MM.1S (cell line): Measurements from ENCODE around the gene HTR1A.

ENCODE experiments used
- DNase-seq: peaks from one replicate; pipeline ENCODE4 v3.0.0-alpha.2; 2015
- H2AFZ ChIP-seq: fragments of 300-600 bp; sonication (generic); 2 replicates; pipeline ENCODE4 v1.6.0; 2016; ENCODE audit warnings: antibody characterized with exemption, low read length
- H3F3A ChIP-seq: fragments of 300-600 bp; sonication (generic); 2 replicates; pipeline ENCODE4 v1.6.1; 2016; ENCODE audit warnings: mild to moderate bottlenecking, antibody characterized with exemption, low read length, moderate library complexity, mixed read lengths; ENCODE audit not compliant: insufficient read depth
- H3K27ac ChIP-seq: fragments of 300-600 bp; sonication (generic); 2 replicates; pipeline ENCODE4 v1.5.1; 2016; ENCODE audit warnings: mild to moderate bottlenecking, low read length
- H3K27me3 ChIP-seq: fragments of 300-600 bp; sonication (generic); replicated peaks from 2 replicates; pipeline ENCODE4 v1.6.0; 2016; ENCODE audit warnings: low read length; ENCODE audit not compliant: insufficient read depth
- H3K36me3 ChIP-seq: fragments of 300-600 bp; sonication (generic); replicated peaks from 2 replicates; pipeline ENCODE4 v1.6.1; 2016; ENCODE audit warnings: mild to moderate bottlenecking, low read length, mixed read lengths; ENCODE audit not compliant: insufficient read depth
- H3K4me1 ChIP-seq: fragments of 300-600 bp; sonication (generic); 2 replicates; pipeline ENCODE4 v1.6.1; 2016; ENCODE audit warnings: low read length, mixed read lengths
- H3K4me2 ChIP-seq: fragments of 300-600 bp; sonication (generic); 2 replicates; pipeline ENCODE4 v1.6.0; 2016; ENCODE audit warnings: low read depth, low read length
- H3K4me3 ChIP-seq: fragments of 300-600 bp; sonication (generic); 2 replicates; pipeline ENCODE4 v1.5.1; 2016; ENCODE audit warnings: low read length, mixed read lengths
- H3K79me2 ChIP-seq: fragments of 300-600 bp; sonication (generic); 2 replicates; pipeline ENCODE4 v1.6.1; 2016; ENCODE audit warnings: mixed run types, low read length, mixed read lengths
- H3K9ac ChIP-seq: fragments of 300-600 bp; sonication (generic); 2 replicates; pipeline ENCODE4 v1.6.1; 2016; ENCODE audit warnings: low read length, mixed read lengths
- H3K9me2 ChIP-seq: fragments of 300-600 bp; sonication (generic); replicated peaks from 2 replicates; pipeline ENCODE4 v1.6.1; 2016; ENCODE audit warnings: mild to moderate bottlenecking, low read length, mixed read lengths; ENCODE audit not compliant: insufficient read depth
- H3K9me3 ChIP-seq: fragments of 300-600 bp; sonication (generic); replicated peaks from 2 replicates; pipeline ENCODE4 v1.6.1; 2016; ENCODE audit warnings: mild to moderate bottlenecking, low read length, mixed read lengths; ENCODE audit not compliant: insufficient read depth
- H4K20me1 ChIP-seq: fragments of 300-600 bp; sonication (generic); 2 replicates; pipeline ENCODE4 v1.6.1; 2016; ENCODE audit warnings: mild to moderate bottlenecking, low read length, moderate library complexity, mixed read lengths; ENCODE audit not compliant: insufficient read depth
- EZH2 ChIP-seq: fragments of 300-600 bp; sonication (generic); optimal IDR thresholded peaks from 2 replicates; pipeline ENCODE3; 2017; ENCODE audit warnings: low read depth, mild to moderate bottlenecking, antibody characterized with exemption, low read length, mixed read lengths
- EZH2phosphoT487 ChIP-seq: fragments of 300-600 bp; sonication (generic); IDR thresholded peaks from 2 replicates; pipeline ENCODE4 v1.6.1; 2018; ENCODE audit warnings: antibody characterized with exemption, low read length
- TF ChIP-seq, protein P1 (sequence below): fragments of 300-600 bp; sonication (generic); IDR thresholded peaks from 2 replicates; pipeline ENCODE4 v1.5.1; 2016; ENCODE audit warnings: antibody characterized with exemption, low read length, mixed read lengths

HTR1A gene

DNA sequence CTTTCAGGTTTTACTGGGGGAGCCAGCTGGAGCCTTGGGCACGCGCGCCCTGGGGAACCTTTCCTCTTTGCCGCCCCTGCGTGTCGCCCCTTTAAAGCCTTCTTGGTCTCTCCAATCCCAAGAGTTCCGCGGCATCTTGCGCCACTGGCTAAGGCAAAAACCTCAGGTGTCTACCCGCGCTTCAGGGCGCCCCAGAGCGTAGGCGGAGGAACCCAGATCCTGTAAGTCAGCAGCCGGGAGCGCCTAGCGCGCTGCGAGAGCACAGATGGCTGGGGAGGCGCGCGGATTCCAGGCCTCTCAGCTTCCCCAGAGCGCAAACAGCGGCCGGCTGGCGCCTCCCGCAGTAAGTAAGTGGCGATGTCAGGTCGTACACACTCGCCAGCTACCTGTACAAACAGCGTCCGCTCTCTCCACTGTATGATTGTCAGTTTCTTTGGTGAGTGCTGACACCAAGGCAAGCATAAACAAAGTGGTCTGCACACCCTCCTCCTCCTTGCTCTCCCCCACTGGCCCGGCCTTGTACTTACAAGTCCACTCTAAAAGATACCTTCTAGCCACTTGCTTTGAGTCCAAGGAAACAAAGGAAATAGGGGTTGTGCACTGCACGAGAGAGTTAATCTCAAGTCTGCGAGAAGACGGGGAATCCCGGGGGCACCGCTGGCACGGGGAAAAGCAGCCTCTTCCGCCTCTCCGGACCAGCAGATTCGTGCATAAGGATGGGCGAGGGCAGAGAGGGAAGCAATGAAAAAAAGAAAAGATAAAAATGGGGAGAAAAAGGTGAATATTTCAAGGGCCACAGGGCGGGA lies 2.9 kb downstream of the HTR1A start:
- no peaks in the 10 kb centered on the region for H3F3A ChIP-seq
- TF ChIP-seq EZH2 (no peak), EZH2phosphoT487 (no peak)
- TF ChIP-seq, protein P1, sequence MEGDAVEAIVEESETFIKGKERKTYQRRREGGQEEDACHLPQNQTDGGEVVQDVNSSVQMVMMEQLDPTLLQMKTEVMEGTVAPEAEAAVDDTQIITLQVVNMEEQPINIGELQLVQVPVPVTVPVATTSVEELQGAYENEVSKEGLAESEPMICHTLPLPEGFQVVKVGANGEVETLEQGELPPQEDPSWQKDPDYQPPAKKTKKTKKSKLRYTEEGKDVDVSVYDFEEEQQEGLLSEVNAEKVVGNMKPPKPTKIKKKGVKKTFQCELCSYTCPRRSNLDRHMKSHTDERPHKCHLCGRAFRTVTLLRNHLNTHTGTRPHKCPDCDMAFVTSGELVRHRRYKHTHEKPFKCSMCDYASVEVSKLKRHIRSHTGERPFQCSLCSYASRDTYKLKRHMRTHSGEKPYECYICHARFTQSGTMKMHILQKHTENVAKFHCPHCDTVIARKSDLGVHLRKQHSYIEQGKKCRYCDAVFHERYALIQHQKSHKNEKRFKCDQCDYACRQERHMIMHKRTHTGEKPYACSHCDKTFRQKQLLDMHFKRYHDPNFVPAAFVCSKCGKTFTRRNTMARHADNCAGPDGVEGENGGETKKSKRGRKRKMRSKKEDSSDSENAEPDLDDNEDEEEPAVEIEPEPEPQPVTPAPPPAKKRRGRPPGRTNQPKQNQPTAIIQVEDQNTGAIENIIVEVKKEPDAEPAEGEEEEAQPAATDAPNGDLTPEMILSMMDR = no peak
- no peak overlapping the region for H3K4me2 ChIP-seq
- no peaks in the 10 kb centered on the region for H3K9me2 ChIP-seq
- no peak overlapping the region for H3K4me3 ChIP-seq
- no peaks in the 10 kb centered on the region for H3K27me3 ChIP-seq
- H4K20me1 ChIP-seq = no peaks in the 10 kb centered on the region
- H3K27ac ChIP-seq = no peak overlapping the region
- H3K9me3 ChIP-seq = no peaks in the 10 kb centered on the region; the same call in 1 of the 2 replicates
- H3K9ac ChIP-seq = no peak overlapping the region
- no peaks in the 10 kb centered on the region for H3K36me3 ChIP-seq
- H3K4me1 ChIP-seq = no peaks in the 10 kb centered on the region
- no peaks in the 10 kb centered on the region for H3K79me2 ChIP-seq
- no peak overlapping the region for H2AFZ ChIP-seq
- DNase-seq = no peak

DNA sequence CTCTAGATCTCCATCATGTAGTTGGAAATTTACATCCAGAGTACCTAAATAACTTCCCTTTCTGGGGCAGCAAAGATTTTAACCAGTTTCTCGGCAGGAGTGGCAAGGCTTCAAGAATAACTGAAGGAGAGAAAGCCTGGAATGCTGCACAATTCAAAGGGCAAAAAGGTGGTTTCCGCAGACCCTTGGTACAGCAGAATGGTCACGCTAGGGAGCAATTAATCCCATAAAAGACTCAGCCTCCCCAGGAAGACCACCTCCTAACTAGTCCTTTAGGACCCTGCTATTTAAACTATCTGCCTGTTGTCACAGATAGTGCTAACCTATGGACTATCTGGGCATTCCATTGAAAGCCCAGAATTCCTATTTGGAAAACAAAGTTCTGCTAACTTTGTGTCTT lies 3.6 kb downstream of the HTR1A start:
- H3K27me3 ChIP-seq = no peaks in the 10 kb centered on the region
- no peak overlapping the region for H2AFZ ChIP-seq
- no peaks in the 10 kb centered on the region for H4K20me1 ChIP-seq
- TF ChIP-seq, protein P1 = no peak
- TF ChIP-seq EZH2 (no peak), EZH2phosphoT487 (no peak)
- DNase-seq = no peak
- no peak overlapping the region for H3K4me2 ChIP-seq
- no peaks in the 10 kb centered on the region for H3K36me3 ChIP-seq
- H3K4me3 ChIP-seq = no peak overlapping the region
- no peak overlapping the region for H3K27ac ChIP-seq
- no peaks in the 10 kb centered on the region; the same call in 1 of the 2 replicates for H3K9me3 ChIP-seq
- H3K79me2 ChIP-seq = no peaks in the 10 kb centered on the region
- H3F3A ChIP-seq = no peaks in the 10 kb centered on the region
- H3K4me1 ChIP-seq = no peaks in the 10 kb centered on the region
- no peaks in the 10 kb centered on the region for H3K9me2 ChIP-seq
- H3K9ac ChIP-seq = no peak overlapping the region

DNA sequence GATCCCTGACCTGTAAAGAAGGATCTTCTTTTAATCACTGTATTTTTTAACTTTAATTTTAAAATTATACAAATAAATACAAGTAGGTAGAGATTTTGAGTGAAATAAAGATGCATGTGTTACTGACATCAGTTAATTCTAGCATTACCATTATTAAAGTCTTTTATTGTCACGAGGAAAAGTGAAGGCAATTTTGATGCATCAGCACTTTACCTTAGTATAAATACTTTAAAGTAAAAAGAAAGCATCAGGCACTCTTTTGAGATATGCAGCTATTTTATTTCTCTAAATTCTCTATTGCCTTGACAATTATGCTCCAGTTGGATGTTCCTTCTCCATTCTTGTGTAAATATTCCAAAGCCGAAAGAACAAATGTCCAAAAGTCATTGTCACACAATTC lies 4.6 kb downstream of the HTR1A start:
- H3K9me2 ChIP-seq = no peaks in the 10 kb centered on the region
- no peak overlapping the region for H3K9ac ChIP-seq
- H3K36me3 ChIP-seq = no peaks in the 10 kb centered on the region
- no peak for DNase-seq
- H3K9me3 ChIP-seq = no peaks in the 10 kb centered on the region; the same call in 1 of the 2 replicates
- H3K27ac ChIP-seq = no peak overlapping the region
- H3K27me3 ChIP-seq = no peaks in the 10 kb centered on the region
- H3F3A ChIP-seq = no peaks in the 10 kb centered on the region
- no peaks in the 10 kb centered on the region for H3K4me1 ChIP-seq
- TF ChIP-seq EZH2phosphoT487 (no peak), EZH2 (no peak)
- TF ChIP-seq, protein P1 = no peak
- H4K20me1 ChIP-seq = no peaks in the 10 kb centered on the region
- no peak overlapping the region for H3K4me2 ChIP-seq
- H3K79me2 ChIP-seq = no peaks in the 10 kb centered on the region
- no peak overlapping the region for H3K4me3 ChIP-seq
- H2AFZ ChIP-seq = no peak overlapping the region
